Measurements from ENCODE around the gene GTF3C4. TPM values are rescaled to one million over a fixed set of nuclear protein-coding genes. Genes with fewer than 3 reads are reported as not detected.

Gene GTF3C4
- total and polyA plus RNA-seq, 4 donors, result 3.1 to 18.7 (median 10.8) TPM

GRCh38 chr9:132630811-132631210, 39.5 kb upstream of the GTF3C4 start:
- Histone ChIP-seq H3K4me1 (ENCODE audit: control insufficient read depth in 5 of 5, insufficient read depth in 5 of 5, low read length in 5 of 5) (no peaks in the 10 kb centered on the region), H3K27ac (ENCODE audit: low read depth in 1 of 2, low read length in 1 of 2) (no peak overlapping the region), H3K27me3 (ENCODE audit: control insufficient read depth in 3 of 3, insufficient read depth in 3 of 3, low read length in 2 of 3) (no peaks in the 10 kb centered on the region), H3K9ac (ENCODE audit: insufficient read depth in 1 of 2, low read length in 2 of 2) (no peak overlapping the region), H3K36me3 (ENCODE audit: control insufficient read depth in 4 of 4, insufficient read depth in 4 of 4, low read length in 4 of 4) (peaks cover 9 to 37% (median 26%) of the 10 kb centered on the region in 4 donors), H3K4me3 (no peak overlapping the region), H3K9me3 (ENCODE audit: control insufficient read depth in 4 of 4, insufficient read depth in 3 of 4, low read length in 3 of 4) (no peaks in the 10 kb centered on the region)
- WGBS, 2 donors, result 94 to 98% methylated on average over 3 of the region's 3 CpGs
- ATAC-seq (ENCODE audit: insufficient read depth, low FRiP score) (no peak), DNase-seq (no peak)
- no peak for TF ChIP-seq CTCF (IDR thresholded peaks at IDR 0.05; ENCODE audit: control extremely low read depth, extremely low read depth)

GRCh38 chr9:132631280-132631679, 39.0 kb upstream of the GTF3C4 start:
- Histone ChIP-seq H3K4me1 (ENCODE audit: control insufficient read depth in 5 of 5, insufficient read depth in 5 of 5, low read length in 5 of 5) (no peaks in the 10 kb centered on the region), H3K9me3 (ENCODE audit: control insufficient read depth in 4 of 4, insufficient read depth in 3 of 4, low read length in 3 of 4) (no peaks in the 10 kb centered on the region), H3K9ac (ENCODE audit: insufficient read depth in 1 of 2, low read length in 2 of 2) (no peak overlapping the region), H3K27me3 (ENCODE audit: control insufficient read depth in 3 of 3, insufficient read depth in 3 of 3, low read length in 2 of 3) (no peaks in the 10 kb centered on the region), H3K27ac (ENCODE audit: low read depth in 1 of 2, low read length in 1 of 2) (no peak overlapping the region), H3K4me3 (no peak overlapping the region), H3K36me3 (ENCODE audit: control insufficient read depth in 4 of 4, insufficient read depth in 4 of 4, low read length in 4 of 4) (peaks cover 9 to 37% (median 25%) of the 10 kb centered on the region in 4 donors)
- DNase-seq (no peak), ATAC-seq (ENCODE audit: insufficient read depth, low FRiP score) (no peak)
- 95 to 97% methylated on average over 5 of the region's 5 CpGs for WGBS, 2 donors
- TF ChIP-seq CTCF (IDR thresholded peaks at IDR 0.05; ENCODE audit: control extremely low read depth, extremely low read depth), result no peak

GRCh38 chr9:132631685-132632084, 38.6 kb upstream of the GTF3C4 start:
- H3K27ac ChIP-seq (ENCODE audit: low read depth in 1 of 2, low read length in 1 of 2), result no peak overlapping the region
- no peak overlapping the region for H3K4me3 ChIP-seq
- no peaks in the 10 kb centered on the region for H3K27me3 ChIP-seq (ENCODE audit: control insufficient read depth in 3 of 3, insufficient read depth in 3 of 3, low read length in 2 of 3)
- 89 to 96% methylated on average over 7 of the region's 7 CpGs for WGBS, 2 donors
- no peak overlapping the region for H3K9ac ChIP-seq (ENCODE audit: insufficient read depth in 1 of 2, low read length in 2 of 2)
- peaks cover 9 to 35% (median 21%) of the 10 kb centered on the region in 4 donors for H3K36me3 ChIP-seq (ENCODE audit: control insufficient read depth in 4 of 4, insufficient read depth in 4 of 4, low read length in 4 of 4)
- no peak for ATAC-seq (ENCODE audit: insufficient read depth, low FRiP score)
- no peak for DNase-seq
- H3K9me3 ChIP-seq (ENCODE audit: control insufficient read depth in 4 of 4, insufficient read depth in 3 of 4, low read length in 3 of 4), result no peaks in the 10 kb centered on the region
- TF ChIP-seq CTCF (IDR thresholded peaks at IDR 0.05; ENCODE audit: control extremely low read depth, extremely low read depth), result no peak
- no peaks in the 10 kb centered on the region for H3K4me1 ChIP-seq (ENCODE audit: control insufficient read depth in 5 of 5, insufficient read depth in 5 of 5, low read length in 5 of 5)
